Measurements from ENCODE around the gene TEX10. TPM values are rescaled to one million over a fixed set of nuclear protein-coding genes. Genes with fewer than 3 reads are reported as not detected.

The TEX10 gene
- total and polyA plus RNA-seq, 2 of the 13 experiments (the other 11 are each of a cell fraction or from before 2014, with no cell fraction given): 18.1 to 38.7 TPM

DNA sequence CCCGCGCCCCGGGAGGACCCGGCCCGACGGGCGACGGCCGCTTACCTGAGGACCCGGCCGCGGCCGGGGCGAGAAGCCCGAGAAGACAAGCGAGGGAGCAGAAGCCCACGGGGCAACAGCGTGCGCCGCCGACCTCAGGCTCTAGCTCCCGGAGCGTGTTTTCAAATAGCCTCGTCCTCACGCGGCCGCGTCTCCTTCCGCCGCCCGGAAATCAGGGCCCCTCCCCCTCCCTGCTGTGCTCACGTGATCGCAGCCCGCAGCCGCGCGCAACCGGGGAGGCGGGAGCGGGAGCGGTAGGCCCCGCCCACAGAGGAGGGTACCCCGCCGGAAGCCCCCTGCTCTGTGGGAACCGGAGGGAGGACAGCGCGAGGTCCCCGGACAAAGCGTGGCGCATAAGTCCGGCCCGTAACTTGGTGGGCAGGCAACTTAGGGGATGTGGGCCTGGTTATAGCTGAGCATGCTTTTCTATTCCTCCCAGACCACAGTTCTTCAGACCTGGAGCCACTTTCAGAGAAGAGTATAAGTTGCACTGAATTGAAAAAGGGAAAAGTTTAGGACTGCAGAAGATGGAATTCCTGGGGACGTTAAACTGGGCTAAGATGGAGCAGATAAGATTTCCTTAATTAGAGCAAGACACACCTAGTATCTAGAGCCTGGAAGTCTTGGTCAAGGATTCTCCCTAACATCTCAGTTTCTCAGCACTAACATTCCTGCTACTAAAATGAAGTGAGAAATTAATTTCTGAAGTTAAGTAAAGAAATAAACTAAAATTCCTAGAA lies at the start of gene TEX10 (continued):
- TF ChIP-seq REST (IDR thresholded peaks at IDR 0.05; ENCODE audit: borderline replicate concordance in 1 of 2, low read depth in 1 of 2, low read length in 2 of 2) (no peak), ZNF703 (CRISPR knock-in tag; IDR thresholded peaks at IDR 0.05; ENCODE audit: borderline replicate concordance) (peak; percentile 63; the same call in 1 of the 2 replicates), FOXJ3 (CRISPR knock-in tag; IDR thresholded peaks at IDR 0.05; ENCODE audit: borderline replicate concordance) (peak; percentile 45; the same call in 1 of the 2 replicates), AGO1 (IDR thresholded peaks at IDR 0.05; ENCODE audit: low read depth, low read length, poor library complexity, severe bottlenecking) (no peak), SPEN (CRISPR knock-in tag; IDR thresholded peaks at IDR 0.05; ENCODE audit: low read depth) (peak; percentile 95), MBNL3 (CRISPR knock-in tag; conservative IDR thresholded peaks at IDR 0.05) (no peak), POLR2G (IDR thresholded peaks at IDR 0.05; ENCODE audit: low read depth, low read length) (peak; percentile 96), HNRNPL (IDR thresholded peaks at IDR 0.05; ENCODE audit: low read depth, low read length) (0 out of 2 replicates have a peak, but pooled peaks have one; percentile 25), MTERF4 (CRISPR knock-in tag; IDR thresholded peaks at IDR 0.05) (no peak), ZNF354B (CRISPR knock-in tag; IDR thresholded peaks at IDR 0.05) (no peak), ZNF34 (CRISPR knock-in tag; IDR thresholded peaks at IDR 0.05; ENCODE audit: borderline replicate concordance) (peak; percentile 85; the same call in 1 of the 2 replicates)
- TF ChIP-seq, protein P1, sequence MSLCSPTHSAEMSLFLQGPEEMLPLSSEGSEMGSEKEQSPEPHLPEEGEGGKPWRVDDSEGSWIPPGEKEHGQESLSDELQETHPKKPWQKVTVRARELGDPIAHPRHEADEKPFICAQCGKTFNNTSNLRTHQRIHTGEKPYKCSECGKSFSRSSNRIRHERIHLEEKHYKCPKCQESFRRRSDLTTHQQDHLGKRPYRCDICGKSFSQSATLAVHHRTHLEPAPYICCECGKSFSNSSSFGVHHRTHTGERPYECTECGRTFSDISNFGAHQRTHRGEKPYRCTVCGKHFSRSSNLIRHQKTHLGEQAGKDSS (CRISPR knock-in tag; IDR thresholded peaks at IDR 0.05; ENCODE audit: borderline replicate concordance, low read depth): peak; percentile 21; the same call in 1 of the 2 replicates
- TF ChIP-seq, protein P2, sequence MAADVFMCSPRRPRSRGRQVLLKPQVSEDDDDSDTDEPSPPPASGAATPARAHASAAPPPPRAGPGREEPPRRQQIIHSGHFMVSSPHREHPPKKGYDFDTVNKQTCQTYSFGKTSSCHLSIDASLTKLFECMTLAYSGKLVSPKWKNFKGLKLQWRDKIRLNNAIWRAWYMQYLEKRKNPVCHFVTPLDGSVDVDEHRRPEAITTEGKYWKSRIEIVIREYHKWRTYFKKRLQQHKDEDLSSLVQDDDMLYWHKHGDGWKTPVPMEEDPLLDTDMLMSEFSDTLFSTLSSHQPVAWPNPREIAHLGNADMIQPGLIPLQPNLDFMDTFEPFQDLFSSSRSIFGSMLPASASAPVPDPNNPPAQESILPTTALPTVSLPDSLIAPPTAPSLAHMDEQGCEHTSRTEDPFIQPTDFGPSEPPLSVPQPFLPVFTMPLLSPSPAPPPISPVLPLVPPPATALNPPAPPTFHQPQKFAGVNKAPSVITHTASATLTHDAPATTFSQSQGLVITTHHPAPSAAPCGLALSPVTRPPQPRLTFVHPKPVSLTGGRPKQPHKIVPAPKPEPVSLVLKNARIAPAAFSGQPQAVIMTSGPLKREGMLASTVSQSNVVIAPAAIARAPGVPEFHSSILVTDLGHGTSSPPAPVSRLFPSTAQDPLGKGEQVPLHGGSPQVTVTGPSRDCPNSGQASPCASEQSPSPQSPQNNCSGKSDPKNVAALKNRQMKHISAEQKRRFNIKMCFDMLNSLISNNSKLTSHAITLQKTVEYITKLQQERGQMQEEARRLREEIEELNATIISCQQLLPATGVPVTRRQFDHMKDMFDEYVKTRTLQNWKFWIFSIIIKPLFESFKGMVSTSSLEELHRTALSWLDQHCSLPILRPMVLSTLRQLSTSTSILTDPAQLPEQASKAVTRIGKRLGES (CRISPR knock-in tag; IDR thresholded peaks at IDR 0.05; ENCODE audit: borderline replicate concordance): 0 out of 2 replicates have a peak, but pooled peaks have one; percentile 53
- TF ChIP-seq, protein P3, sequence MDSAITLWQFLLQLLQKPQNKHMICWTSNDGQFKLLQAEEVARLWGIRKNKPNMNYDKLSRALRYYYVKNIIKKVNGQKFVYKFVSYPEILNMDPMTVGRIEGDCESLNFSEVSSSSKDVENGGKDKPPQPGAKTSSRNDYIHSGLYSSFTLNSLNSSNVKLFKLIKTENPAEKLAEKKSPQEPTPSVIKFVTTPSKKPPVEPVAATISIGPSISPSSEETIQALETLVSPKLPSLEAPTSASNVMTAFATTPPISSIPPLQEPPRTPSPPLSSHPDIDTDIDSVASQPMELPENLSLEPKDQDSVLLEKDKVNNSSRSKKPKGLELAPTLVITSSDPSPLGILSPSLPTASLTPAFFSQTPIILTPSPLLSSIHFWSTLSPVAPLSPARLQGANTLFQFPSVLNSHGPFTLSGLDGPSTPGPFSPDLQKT (CRISPR knock-in tag; IDR thresholded peaks at IDR 0.05; ENCODE audit: borderline replicate concordance): peak; percentile 34; the same call in 1 of the 2 replicates
